Vagina (tissue), 2 donors: ENCODE measurements around the gene SERPINB1.
"Not testable (repeated sequence)": the region's sequence is repeated elsewhere in the genome, so short reads cannot be mapped to it uniquely, and the experiment has no call there.

Experiments
- CTCF ChIP-seq, 3 experiments: fragments of 450-650 bp in 2 of 3; fragments of 200-600 bp in 1 of 3; sonication (generic) in 1 of 3; IDR thresholded peaks; one replicate each; pipeline ENCODE4 v1.5.1; 2017 to 2019; ENCODE audit warnings: antibody characterized with exemption in 3 of 3, mild to moderate bottlenecking in 2 of 3, moderate library complexity in 2 of 3
- POLR2A ChIP-seq, 2 donors: fragments of 450-650 bp; IDR thresholded peaks; one replicate each; pipeline ENCODE4 v1.6.1; 2017; ENCODE audit warnings: antibody characterized with exemption in 2 of 2, mild to moderate bottlenecking in 2 of 2, moderate library complexity in 2 of 2
- POLR2AphosphoS5 ChIP-seq, 2 donors: sonication (generic); formaldehyde crosslinking; IDR thresholded peaks; one replicate each; pipeline ENCODE4 v1.9.0; 2017; ENCODE audit warnings: antibody characterized with exemption in 2 of 2, mild to moderate bottlenecking in 2 of 2, low read depth in 1 of 2; ENCODE audit not compliant: insufficient read depth in 1 of 2

GRCh38 chr6:2801687-2802086 is 40.0 kb downstream of the SERPINB1 start:
- TF ChIP-seq CTCF (IDR thresholded peaks at IDR 0.05); POLR2AphosphoS5 (IDR thresholded peaks at IDR 0.05; ENCODE audit: insufficient read depth in 1 of 2, low read depth in 1 of 2); POLR2A (IDR thresholded peaks at IDR 0.05): not testable (repeated sequence)
